Measurements from ENCODE around the gene RRN3.
"Not testable (repeated sequence)": the region's sequence is repeated elsewhere in the genome, so short reads cannot be mapped to it uniquely, and the experiment has no call there.

- TF ChIP-seq, protein P1, sequence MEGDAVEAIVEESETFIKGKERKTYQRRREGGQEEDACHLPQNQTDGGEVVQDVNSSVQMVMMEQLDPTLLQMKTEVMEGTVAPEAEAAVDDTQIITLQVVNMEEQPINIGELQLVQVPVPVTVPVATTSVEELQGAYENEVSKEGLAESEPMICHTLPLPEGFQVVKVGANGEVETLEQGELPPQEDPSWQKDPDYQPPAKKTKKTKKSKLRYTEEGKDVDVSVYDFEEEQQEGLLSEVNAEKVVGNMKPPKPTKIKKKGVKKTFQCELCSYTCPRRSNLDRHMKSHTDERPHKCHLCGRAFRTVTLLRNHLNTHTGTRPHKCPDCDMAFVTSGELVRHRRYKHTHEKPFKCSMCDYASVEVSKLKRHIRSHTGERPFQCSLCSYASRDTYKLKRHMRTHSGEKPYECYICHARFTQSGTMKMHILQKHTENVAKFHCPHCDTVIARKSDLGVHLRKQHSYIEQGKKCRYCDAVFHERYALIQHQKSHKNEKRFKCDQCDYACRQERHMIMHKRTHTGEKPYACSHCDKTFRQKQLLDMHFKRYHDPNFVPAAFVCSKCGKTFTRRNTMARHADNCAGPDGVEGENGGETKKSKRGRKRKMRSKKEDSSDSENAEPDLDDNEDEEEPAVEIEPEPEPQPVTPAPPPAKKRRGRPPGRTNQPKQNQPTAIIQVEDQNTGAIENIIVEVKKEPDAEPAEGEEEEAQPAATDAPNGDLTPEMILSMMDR (IDR thresholded peaks at IDR 0.05; ENCODE audit: insufficient read depth, low read length, poor library complexity, severe bottlenecking), result not testable (repeated sequence)
- not testable (repeated sequence) for TF ChIP-seq EZH2phosphoT487 (conservative IDR thresholded peaks at IDR 0.05; ENCODE audit: low read length)
These were observed 48.8 kb downstream of the RRN3 start for GRCh38 chr16:15045270-15045669.

All from SU-DHL-6 (cell line).